ENCODE results near the gene ITGA1.

DNA sequence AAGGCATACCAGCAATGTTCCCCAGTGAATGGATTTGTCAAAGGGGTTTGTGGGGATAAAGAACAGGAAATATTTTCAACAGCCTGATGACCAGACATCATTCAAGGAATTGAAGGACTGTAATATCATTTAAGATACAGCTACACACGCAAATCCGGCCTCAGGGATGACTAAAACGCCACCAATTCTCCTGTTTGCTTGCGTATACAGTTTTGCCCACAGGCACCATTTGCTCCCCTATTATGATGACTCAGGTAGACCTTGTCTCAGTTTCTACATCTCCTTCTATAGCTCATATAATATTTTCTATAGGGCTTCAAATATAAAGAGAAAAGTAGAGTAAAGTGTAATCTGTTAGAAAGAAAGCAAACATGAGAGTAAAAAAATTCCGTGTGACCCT is 29.7 kb upstream of the ITGA1 start:
- TF ChIP-seq, protein P1, sequence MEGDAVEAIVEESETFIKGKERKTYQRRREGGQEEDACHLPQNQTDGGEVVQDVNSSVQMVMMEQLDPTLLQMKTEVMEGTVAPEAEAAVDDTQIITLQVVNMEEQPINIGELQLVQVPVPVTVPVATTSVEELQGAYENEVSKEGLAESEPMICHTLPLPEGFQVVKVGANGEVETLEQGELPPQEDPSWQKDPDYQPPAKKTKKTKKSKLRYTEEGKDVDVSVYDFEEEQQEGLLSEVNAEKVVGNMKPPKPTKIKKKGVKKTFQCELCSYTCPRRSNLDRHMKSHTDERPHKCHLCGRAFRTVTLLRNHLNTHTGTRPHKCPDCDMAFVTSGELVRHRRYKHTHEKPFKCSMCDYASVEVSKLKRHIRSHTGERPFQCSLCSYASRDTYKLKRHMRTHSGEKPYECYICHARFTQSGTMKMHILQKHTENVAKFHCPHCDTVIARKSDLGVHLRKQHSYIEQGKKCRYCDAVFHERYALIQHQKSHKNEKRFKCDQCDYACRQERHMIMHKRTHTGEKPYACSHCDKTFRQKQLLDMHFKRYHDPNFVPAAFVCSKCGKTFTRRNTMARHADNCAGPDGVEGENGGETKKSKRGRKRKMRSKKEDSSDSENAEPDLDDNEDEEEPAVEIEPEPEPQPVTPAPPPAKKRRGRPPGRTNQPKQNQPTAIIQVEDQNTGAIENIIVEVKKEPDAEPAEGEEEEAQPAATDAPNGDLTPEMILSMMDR (IDR thresholded peaks at IDR 0.05): no peak
- no peak for TF ChIP-seq EZH2 (IDR thresholded peaks at IDR 0.05; ENCODE audit: borderline replicate concordance, insufficient read depth, low read depth, low read length, poor library complexity, severe bottlenecking)

Data from B cell (primary cell).